ENCODE measurements around the gene TRPC5OS. TPM values are rescaled to one million over a fixed set of nuclear protein-coding genes. Genes with fewer than 3 reads are reported as not detected.

The TRPC5OS gene
- total RNA-seq, 3 donors from 2014 or later = not detected

- H3K36me3 ChIP-seq = no peaks in the 10 kb centered on the region
- no peak for TF ChIP-seq POLR2A (IDR thresholded peaks at IDR 0.05)
- no peak for TF ChIP-seq POLR2AphosphoS5 (IDR thresholded peaks at IDR 0.05)
- no peak for TF ChIP-seq CTCF (IDR thresholded peaks at IDR 0.05)
- DNase-seq (ENCODE audit: low spot score in 2 of 2) = no peak
Measured at GRCh38 chrX:111861605-111862004, 14.4 kb upstream of the TRPC5OS start.

GRCh38 chrX:111867236-111867635, 8.7 kb upstream of the TRPC5OS start:
- Histone ChIP-seq H3K27me3 (peaks cover 0 to 65% of the 10 kb centered on the region in 2 donors), H3K4me1 (no peaks in the 10 kb centered on the region), H3K27ac (no peak overlapping the region), H3K4me3 (no peak overlapping the region), H3K36me3 (no peaks in the 10 kb centered on the region), H3K9me3 (no peaks in the 10 kb centered on the region)
- TF ChIP-seq POLR2A (IDR thresholded peaks at IDR 0.05) = no peak
- TF ChIP-seq CTCF (IDR thresholded peaks at IDR 0.05) = no peak
- no peak for TF ChIP-seq POLR2AphosphoS5 (IDR thresholded peaks at IDR 0.05)
- intact Hi-C loops (cut with DNase I; ENCODE audit: low total_unique reads) = no loop called here
- DNase-seq (ENCODE audit: low spot score in 2 of 2) = no peak

More at GRCh38 chrX:111861605-111862004, 14.4 kb upstream of the TRPC5OS start:
- Histone ChIP-seq H3K9me3 (no peaks in the 10 kb centered on the region), H3K4me3 (no peak overlapping the region), H3K27me3 (peaks cover 0 to 41% of the 10 kb centered on the region in 2 donors), H3K27ac (no peak overlapping the region), H3K4me1 (no peaks in the 10 kb centered on the region)
- intact Hi-C loops (cut with DNase I; ENCODE audit: low total_unique reads) = no loop called here

- Histone ChIP-seq H3K9me3 (no peaks in the 10 kb centered on the region), H3K27me3 (peaks cover 0 to 61% of the 10 kb centered on the region in 2 donors), H3K27ac (no peak overlapping the region), H3K36me3 (no peaks in the 10 kb centered on the region), H3K4me3 (no peak overlapping the region), H3K4me1 (no peaks in the 10 kb centered on the region)
- intact Hi-C loops (cut with DNase I; ENCODE audit: low total_unique reads) = no loop called here
- DNase-seq (ENCODE audit: low spot score in 2 of 2) = no peak
- no peak for TF ChIP-seq CTCF (IDR thresholded peaks at IDR 0.05)
- no peak for TF ChIP-seq POLR2A (IDR thresholded peaks at IDR 0.05)
- no peak for TF ChIP-seq POLR2AphosphoS5 (IDR thresholded peaks at IDR 0.05)
Measured at GRCh38 chrX:111868726-111869638, 7.0 kb upstream of the TRPC5OS start.

- H3K4me3 ChIP-seq = no peak overlapping the region
- TF ChIP-seq POLR2A (IDR thresholded peaks at IDR 0.05) (no peak), CTCF (IDR thresholded peaks at IDR 0.05) (peak in 2 of 3 donors; percentile 47)
- H3K4me1 ChIP-seq = no peaks in the 10 kb centered on the region
- H3K27ac ChIP-seq = no peak overlapping the region
- no peaks in the 10 kb centered on the region for H3K36me3 ChIP-seq
- H3K27me3 ChIP-seq = peaks cover 0 to 57% of the 10 kb centered on the region in 2 donors
- H3K9me3 ChIP-seq = no peaks in the 10 kb centered on the region
- peak in 1 of 2 donors; percentile 17 for DNase-seq (ENCODE audit: low spot score in 2 of 2)
- intact Hi-C loops (cut with DNase I; ENCODE audit: low total_unique reads) = no loop called here
Measured at GRCh38 chrX:111869639-111870034, 6.3 kb upstream of the TRPC5OS start.

- Histone ChIP-seq H3K4me3 (no peak overlapping the region), H3K27me3 (peaks cover 0 to 48% of the 10 kb centered on the region in 2 donors), H3K36me3 (no peaks in the 10 kb centered on the region), H3K9me3 (no peaks in the 10 kb centered on the region), H3K27ac (no peak overlapping the region), H3K4me1 (no peaks in the 10 kb centered on the region)
- no peak for TF ChIP-seq POLR2AphosphoS5 (IDR thresholded peaks at IDR 0.05)
- TF ChIP-seq CTCF (IDR thresholded peaks at IDR 0.05) = no peak
- TF ChIP-seq POLR2A (IDR thresholded peaks at IDR 0.05) = no peak
- intact Hi-C loops (cut with DNase I; ENCODE audit: low total_unique reads) = no loop called here
- no peak for DNase-seq (ENCODE audit: low spot score in 2 of 2)
Measured at GRCh38 chrX:111874241-111874640, 1.7 kb upstream of the TRPC5OS start.
